ENCODE results near the gene SPDYE4. TPM values are rescaled to one million over a fixed set of nuclear protein-coding genes. Genes with fewer than 3 reads are reported as not detected.

The SPDYE4 gene
- total RNA-seq, 1 donor from 2014 or later = not detected

GRCh38 chr17:8745586-8746500, 12.5 kb downstream of the SPDYE4 start:
- Histone ChIP-seq H3K4me3 (ENCODE audit: low read depth, low read length) (peak overlapping the region; percentile 46), H3K36me3 (ENCODE audit: control insufficient read depth, insufficient read depth, low read length) (no peaks in the 10 kb centered on the region), H3K27me3 (ENCODE audit: control insufficient read depth, insufficient read depth, low read length) (peaks cover 3% of the 10 kb centered on the region)
- no peak for DNase-seq (ENCODE audit: low read depth)
- TF ChIP-seq CTCF (IDR thresholded peaks at IDR 0.05; ENCODE audit: insufficient read depth, low read length, poor library complexity, severe bottlenecking) = peak; percentile 64

GRCh38 chr17:8744086-8744785, 14.1 kb downstream of the SPDYE4 start:
- no peak for TF ChIP-seq CTCF (IDR thresholded peaks at IDR 0.05; ENCODE audit: insufficient read depth, low read length, poor library complexity, severe bottlenecking)
- peaks cover 3% of the 10 kb centered on the region for H3K27me3 ChIP-seq (ENCODE audit: control insufficient read depth, insufficient read depth, low read length)
- no peak overlapping the region for H3K4me3 ChIP-seq (ENCODE audit: low read depth, low read length)
- H3K36me3 ChIP-seq (ENCODE audit: control insufficient read depth, insufficient read depth, low read length) = no peaks in the 10 kb centered on the region
- DNase-seq (ENCODE audit: low read depth) = no peak

- Histone ChIP-seq H3K4me3 (ENCODE audit: low read depth, low read length) (no peak overlapping the region), H3K36me3 (ENCODE audit: control insufficient read depth, insufficient read depth, low read length) (no peaks in the 10 kb centered on the region), H3K27me3 (ENCODE audit: control insufficient read depth, insufficient read depth, low read length) (peaks cover 3% of the 10 kb centered on the region)
- no peak for DNase-seq (ENCODE audit: low read depth)
- no peak for TF ChIP-seq CTCF (IDR thresholded peaks at IDR 0.05; ENCODE audit: insufficient read depth, low read length, poor library complexity, severe bottlenecking)
These were observed 15.5 kb downstream of the SPDYE4 start for GRCh38 chr17:8742819-8743218.

- no peak for TF ChIP-seq CTCF (IDR thresholded peaks at IDR 0.05; ENCODE audit: insufficient read depth, low read length, poor library complexity, severe bottlenecking)
- DNase-seq (ENCODE audit: low read depth) = no peak
- no peaks in the 10 kb centered on the region for H3K36me3 ChIP-seq (ENCODE audit: control insufficient read depth, insufficient read depth, low read length)
- no peak overlapping the region for H3K4me3 ChIP-seq (ENCODE audit: low read depth, low read length)
- peaks cover 3% of the 10 kb centered on the region for H3K27me3 ChIP-seq (ENCODE audit: control insufficient read depth, insufficient read depth, low read length)
These were observed 16.1 kb downstream of the SPDYE4 start for GRCh38 chr17:8742274-8742673.

- DNase-seq (ENCODE audit: low read depth) = no peak
- no peaks in the 10 kb centered on the region for H3K36me3 ChIP-seq (ENCODE audit: control insufficient read depth, insufficient read depth, low read length)
- no peak for TF ChIP-seq CTCF (IDR thresholded peaks at IDR 0.05; ENCODE audit: insufficient read depth, low read length, poor library complexity, severe bottlenecking)
- H3K4me3 ChIP-seq (ENCODE audit: low read depth, low read length) = no peak overlapping the region
- H3K27me3 ChIP-seq (ENCODE audit: control insufficient read depth, insufficient read depth, low read length) = peaks cover 3% of the 10 kb centered on the region
These were observed 16.6 kb downstream of the SPDYE4 start for GRCh38 chr17:8741771-8742170.
